Caco-2 (cell line): ENCODE results near the gene ECE2. TPM values are rescaled to one million over a fixed set of nuclear protein-coding genes. Genes with fewer than 3 reads are reported as not detected.

Experiments used
- BruUV-seq: library from RNA; stranded (reverse); fragments of 400-500 nt; replicated peaks from 2 replicates; lab custom pipeline; 2021; lab: Mats Ljungman, UMichigan
- CTCF ChIA-PET: fragments of 300-600 bp; sonication (Branson Sonifier 250); formaldehyde crosslinking; loops from one replicate; lab custom pipeline; 2022; ENCODE audit warnings: antibody characterized with exemption; lab: Charles Lee
- POLR2A ChIA-PET: fragments of 300-600 bp; sonication (Branson Sonifier 250); formaldehyde crosslinking; loops from one replicate; lab custom pipeline; 2022; ENCODE audit warnings: antibody characterized with exemption; lab: Charles Lee
- DNase-seq, 2 experiments: peaks; one replicate each; pipeline versions ENCODE4 v3.0.0 to v3.0.0-alpha.2; 2020 to 2022
- H3K27me3 ChIP-seq: replicated peaks from 2 replicates; pipeline ENCODE4 v1.6.0; 2011; ENCODE audit warnings: low read length; ENCODE audit not compliant: control insufficient read depth, insufficient read depth
- H3K36me3 ChIP-seq: 2 replicates; pipeline ENCODE4 v1.5.1; 2011; ENCODE audit warnings: low read length; ENCODE audit not compliant: control insufficient read depth, insufficient read depth
- H3K4me1 ChIP-seq: fragments of 250-450 bp; sonication (Bioruptor Pico); 2 replicates; pipeline ENCODE4 v1.5.1; 2020; ENCODE audit warnings: mild to moderate bottlenecking
- H3K4me3 ChIP-seq: 2 replicates; pipeline ENCODE4 v1.5.1; 2011; ENCODE audit warnings: low read depth, mild to moderate bottlenecking, control low read depth, low read length
- H3K9me3 ChIP-seq: fragments of 250-450 bp; sonication (Bioruptor Pico); 2 replicates; pipeline ENCODE4 v1.5.1; 2020; ENCODE audit warnings: mild to moderate bottlenecking, moderate library complexity
- H3K27ac Mint-ChIP-seq: one replicate; pipeline ENCODE4 v1.8.0; 2022; ENCODE audit warnings: mixed read lengths; ENCODE audit not compliant: unreplicated experiment
- H3K27me3 Mint-ChIP-seq: one replicate; pipeline ENCODE4 v1.8.0; 2022; ENCODE audit warnings: mixed read lengths; ENCODE audit not compliant: insufficient read depth, unreplicated experiment
- H3K36me3 Mint-ChIP-seq: one replicate; pipeline ENCODE4 v1.8.0; 2022; ENCODE audit warnings: mild to moderate bottlenecking, mixed read lengths; ENCODE audit not compliant: insufficient read depth, unreplicated experiment
- H3K4me1 Mint-ChIP-seq: one replicate; pipeline ENCODE4 v1.8.0; 2022; ENCODE audit warnings: low read depth, mixed read lengths; ENCODE audit not compliant: unreplicated experiment
- H3K4me3 Mint-ChIP-seq: one replicate; pipeline ENCODE4 v1.8.0; 2022; ENCODE audit warnings: mild to moderate bottlenecking, moderate library complexity, mixed read lengths; ENCODE audit not compliant: unreplicated experiment
- H3K9me3 Mint-ChIP-seq: one replicate; pipeline ENCODE4 v1.8.0; 2022; ENCODE audit warnings: mixed read lengths; ENCODE audit not compliant: unreplicated experiment
- intact Hi-C: fragments of 100-400 bp; cut with micrococcal nuclease; formaldehyde crosslinking; loops from one replicate; pipeline ENCODE4 v1.10.0; 2022; ENCODE audit not compliant: unreplicated experiment
- total RNA-seq: library from RNA; stranded (reverse); gene quantifications from 2 replicates; pipeline ENCODE4 v1.2.3, GENCODE V29; 2022
- TF ChIP-seq, protein P1 (sequence below), 2 experiments: fragments of 200-600 bp in 1 of 2; IDR thresholded peaks; 1 replicate in 1 of 2; 2 replicates in 1 of 2; pipeline versions ENCODE4 v1.5.1 to v1.8.0; 2011 to 2022; ENCODE audit warnings: antibody characterized with exemption in 1 of 2, control low read depth in 1 of 2, inconsistent platforms in 1 of 2, low read depth in 1 of 2, low read length in 1 of 2, mild to moderate bottlenecking in 1 of 2, moderate library complexity in 1 of 2; ENCODE audit not compliant: insufficient read depth in 1 of 2, severe bottlenecking in 1 of 2, unreplicated experiment in 1 of 2

The ECE2 gene
- total RNA-seq, 1 experiment from 2014 or later, result not detected

DNA sequence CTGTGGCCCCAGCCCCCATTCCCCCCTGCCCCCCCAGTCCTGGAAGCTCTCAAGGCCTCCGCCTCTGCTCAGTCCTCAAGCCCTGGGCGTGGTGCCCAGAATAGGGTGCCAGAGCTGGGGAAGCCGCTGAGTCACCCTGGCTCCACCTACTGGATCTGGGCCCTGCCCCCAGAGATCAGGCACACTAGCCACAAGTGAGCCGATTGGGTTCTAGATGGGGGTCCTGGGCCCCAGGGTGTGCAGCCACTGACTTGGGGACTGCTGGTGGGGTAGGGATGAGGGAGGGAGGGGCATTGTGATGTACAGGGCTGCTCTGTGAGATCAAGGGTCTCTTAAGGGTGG is 44.3 kb downstream of the ECE2 start:
- ChIA-PET POLR2A (no interaction called here), CTCF (no interaction called here)
- Mint-ChIP-seq H3K36me3 (peaks cover 88% of the 10 kb centered on the region), H3K4me3 (no peak overlapping the region), H3K9me3 (no peaks in the 10 kb centered on the region), H3K27me3 (no peaks in the 10 kb centered on the region), H3K4me1 (peaks cover 9% of the 10 kb centered on the region), H3K27ac (peak overlapping the region; percentile 81)
- Histone ChIP-seq H3K27me3 (no peaks in the 10 kb centered on the region), H3K9me3 (no peaks in the 10 kb centered on the region), H3K36me3 (peaks cover 14% of the 10 kb centered on the region), H3K4me1 (peaks cover 11% of the 10 kb centered on the region), H3K4me3 (no peak overlapping the region)
- intact Hi-C loops, result no loop called here
- TF ChIP-seq, protein P1, sequence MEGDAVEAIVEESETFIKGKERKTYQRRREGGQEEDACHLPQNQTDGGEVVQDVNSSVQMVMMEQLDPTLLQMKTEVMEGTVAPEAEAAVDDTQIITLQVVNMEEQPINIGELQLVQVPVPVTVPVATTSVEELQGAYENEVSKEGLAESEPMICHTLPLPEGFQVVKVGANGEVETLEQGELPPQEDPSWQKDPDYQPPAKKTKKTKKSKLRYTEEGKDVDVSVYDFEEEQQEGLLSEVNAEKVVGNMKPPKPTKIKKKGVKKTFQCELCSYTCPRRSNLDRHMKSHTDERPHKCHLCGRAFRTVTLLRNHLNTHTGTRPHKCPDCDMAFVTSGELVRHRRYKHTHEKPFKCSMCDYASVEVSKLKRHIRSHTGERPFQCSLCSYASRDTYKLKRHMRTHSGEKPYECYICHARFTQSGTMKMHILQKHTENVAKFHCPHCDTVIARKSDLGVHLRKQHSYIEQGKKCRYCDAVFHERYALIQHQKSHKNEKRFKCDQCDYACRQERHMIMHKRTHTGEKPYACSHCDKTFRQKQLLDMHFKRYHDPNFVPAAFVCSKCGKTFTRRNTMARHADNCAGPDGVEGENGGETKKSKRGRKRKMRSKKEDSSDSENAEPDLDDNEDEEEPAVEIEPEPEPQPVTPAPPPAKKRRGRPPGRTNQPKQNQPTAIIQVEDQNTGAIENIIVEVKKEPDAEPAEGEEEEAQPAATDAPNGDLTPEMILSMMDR (IDR thresholded peaks at IDR 0.05; ENCODE audit: insufficient read depth in 1 of 2, low read depth in 1 of 2, low read length in 1 of 2, severe bottlenecking in 1 of 2, unreplicated experiment in 1 of 2), result no peak
- no TSS peak for BruUV-seq
- no peak for DNase-seq

DNA sequence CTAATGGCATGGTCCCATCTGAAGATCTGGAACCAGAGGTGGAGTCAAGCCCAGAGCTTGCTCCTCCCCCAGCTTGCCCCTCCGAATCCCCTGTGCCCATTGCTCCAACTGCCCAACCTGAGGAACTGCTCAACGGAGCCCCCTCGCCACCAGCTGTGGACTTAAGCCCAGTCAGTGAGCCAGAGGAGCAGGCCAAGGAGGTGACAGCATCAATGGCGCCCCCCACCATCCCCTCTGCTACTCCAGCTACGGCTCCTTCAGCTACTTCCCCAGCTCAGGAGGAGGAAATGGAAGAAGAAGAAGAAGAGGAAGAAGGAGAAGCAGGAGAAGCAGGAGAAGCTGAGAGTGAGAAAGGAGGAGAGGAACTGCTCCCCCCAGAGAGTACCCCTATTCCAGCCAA is 45.8 kb downstream of the ECE2 start:
- H3K4me1 ChIP-seq, result peaks cover 2% of the 10 kb centered on the region; the same call in 1 of the 2 replicates
- TSS peak; percentile 9 for BruUV-seq
- no peaks in the 10 kb centered on the region for H3K9me3 Mint-ChIP-seq
- H3K4me1 Mint-ChIP-seq, result peaks cover 3% of the 10 kb centered on the region
- no peaks in the 10 kb centered on the region for H3K27me3 Mint-ChIP-seq
- CTCF ChIA-PET, result no interaction called here
- no peak overlapping the region for H3K27ac Mint-ChIP-seq
- intact Hi-C loops, result no loop called here
- peaks cover 18% of the 10 kb centered on the region for H3K36me3 ChIP-seq
- POLR2A ChIA-PET, result no interaction called here
- no peaks in the 10 kb centered on the region for H3K27me3 ChIP-seq
- peaks cover 97% of the 10 kb centered on the region for H3K36me3 Mint-ChIP-seq
- no peak overlapping the region for H3K4me3 ChIP-seq
- no peak overlapping the region for H3K4me3 Mint-ChIP-seq
- H3K9me3 ChIP-seq, result no peaks in the 10 kb centered on the region
- TF ChIP-seq, protein P1 (IDR thresholded peaks at IDR 0.05; ENCODE audit: insufficient read depth in 1 of 2, low read depth in 1 of 2, low read length in 1 of 2, severe bottlenecking in 1 of 2, unreplicated experiment in 1 of 2), result no peak
- no peak for DNase-seq

- BruUV-seq, result no TSS peak
- Histone ChIP-seq H3K27me3 (no peaks in the 10 kb centered on the region), H3K36me3 (peaks cover 21% of the 10 kb centered on the region), H3K9me3 (no peaks in the 10 kb centered on the region), H3K4me1 (no peaks in the 10 kb centered on the region), H3K4me3 (no peak overlapping the region)
- intact Hi-C loops, result no loop called here
- CTCF ChIA-PET, result no interaction called here
- Mint-ChIP-seq H3K4me3 (no peak overlapping the region), H3K27me3 (no peaks in the 10 kb centered on the region), H3K36me3 (peaks cover 97% of the 10 kb centered on the region), H3K27ac (no peak overlapping the region), H3K9me3 (no peaks in the 10 kb centered on the region), H3K4me1 (no peaks in the 10 kb centered on the region)
- TF ChIP-seq, protein P1 (IDR thresholded peaks at IDR 0.05; ENCODE audit: insufficient read depth in 1 of 2, low read depth in 1 of 2, low read length in 1 of 2, severe bottlenecking in 1 of 2, unreplicated experiment in 1 of 2), result no peak
- no peak for DNase-seq
- POLR2A ChIA-PET, result no interaction called here
Measured at GRCh38 chr3:184322731-184323487, 47.1 kb downstream of the ECE2 start.
